IMR-90 (cell line): ENCODE results near the gene TAF3. TPM values are rescaled to one million over a fixed set of nuclear protein-coding genes. Genes with fewer than 3 reads are reported as not detected.

Experiments used
- ATAC-seq: fragments of 200-7000 bp; cut with Tn5 transposase; 2 replicates; pipeline ENCODE4 v1.9.1; 2020; ENCODE audit warnings: low read depth, mild to moderate bottlenecking, moderate library complexity
- BruUV-seq: library from RNA; stranded (reverse); fragments of 400-500 nt; replicated peaks from 2 replicates; lab custom pipeline; 2021; lab: Mats Ljungman, UMichigan
- CTCF ChIA-PET: fragments of 300-600 bp; formaldehyde crosslinking; extraction: SDS; loops from one replicate; lab custom pipeline; 2021; ENCODE audit warnings: antibody characterized with exemption; lab: Yijun Ruan, JAX
- POLR2A ChIA-PET: fragments of 300-600 bp; sonication (Branson Sonifier 250); formaldehyde crosslinking; loops from one replicate; lab custom pipeline; 2022; ENCODE audit warnings: antibody characterized with exemption; ENCODE audit not compliant: unreplicated experiment; lab: Charles Lee
- DNase-seq: peaks from one replicate; pipeline ENCODE4 v3.0.0; 2013
- H2AFZ ChIP-seq: replicated peaks from 2 replicates; pipeline ENCODE3; 2013; ENCODE audit warnings: low read length, mild to moderate bottlenecking; ENCODE audit not compliant: poor library complexity
- H2AK5ac ChIP-seq: 2 replicates; pipeline ENCODE4 v1.6.1; 2013; ENCODE audit warnings: low read depth, low read length, inconsistent platforms
- H2AK9ac ChIP-seq: replicated peaks from 2 replicates; pipeline ENCODE3; 2013; ENCODE audit warnings: mild to moderate bottlenecking, low read depth, low read length, moderate library complexity; ENCODE audit not compliant: poor library complexity
- H2BK120ac ChIP-seq: 2 replicates; pipeline ENCODE4 v1.6.1; 2013; ENCODE audit warnings: low read depth, low read length, inconsistent platforms
- H2BK15ac ChIP-seq: 3 replicates; pipeline ENCODE4 v1.6.1; 2013; ENCODE audit warnings: low read depth, low read length, inconsistent platforms
- H2BK20ac ChIP-seq: 2 replicates; pipeline ENCODE4 v1.6.1; 2013; ENCODE audit warnings: low read depth, mild to moderate bottlenecking, inconsistent platforms, low read length, moderate library complexity
- H2BK5ac ChIP-seq: 2 replicates; pipeline ENCODE4 v1.6.1; 2013; ENCODE audit warnings: mild to moderate bottlenecking, low read depth, low read length, inconsistent platforms; ENCODE audit not compliant: poor library complexity, severe bottlenecking
- H3K14ac ChIP-seq: replicated peaks from 2 replicates; pipeline ENCODE4 v1.6.1; 2013; ENCODE audit warnings: low read depth, low read length, inconsistent platforms
- H3K18ac ChIP-seq: 2 replicates; pipeline ENCODE4 v1.6.1; 2013; ENCODE audit warnings: low read depth, low read length, control low read depth
- H3K23ac ChIP-seq: 2 replicates; pipeline ENCODE4 v1.6.1; 2013; ENCODE audit warnings: low read depth, low read length, inconsistent platforms
- H3K27ac ChIP-seq: 2 replicates; pipeline ENCODE4 v1.5.1; 2013; ENCODE audit warnings: mild to moderate bottlenecking, control low read depth, low read length; ENCODE audit not compliant: insufficient read depth
- H3K27me3 ChIP-seq: 2 replicates; pipeline ENCODE4 v1.6.1; 2013; ENCODE audit warnings: low read length; ENCODE audit not compliant: control insufficient read depth, insufficient read depth
- H3K36me3 ChIP-seq: 2 replicates; pipeline ENCODE4 v1.6.1; 2013; ENCODE audit warnings: low read length, mixed read lengths; ENCODE audit not compliant: control insufficient read depth, insufficient read depth
- H3K4ac ChIP-seq: 2 replicates; pipeline ENCODE4 v1.6.1; 2013; ENCODE audit warnings: low read depth, low read length, inconsistent platforms
- H3K4me1 ChIP-seq: 2 replicates; pipeline ENCODE4 v1.6.1; 2013; ENCODE audit warnings: low read length, mixed read lengths; ENCODE audit not compliant: control insufficient read depth, insufficient read depth
- H3K4me2 ChIP-seq: 2 replicates; pipeline ENCODE4 v1.6.1; 2013; ENCODE audit warnings: low read depth, mild to moderate bottlenecking, control low read depth, low read length, moderate library complexity
- H3K4me3 ChIP-seq: 2 replicates; pipeline ENCODE4 v1.5.1; 2013; ENCODE audit warnings: low read depth, mild to moderate bottlenecking, control low read depth, low read length, moderate library complexity; ENCODE audit not compliant: insufficient read depth
- H3K56ac ChIP-seq: 2 replicates; pipeline ENCODE4 v1.6.1; 2013; ENCODE audit warnings: low read length, inconsistent platforms; ENCODE audit not compliant: insufficient read depth; ENCODE audit errors: extremely low read depth
- H3K79me1 ChIP-seq, 2 experiments: 2 replicates each; pipeline ENCODE4 v1.6.1; 2013; ENCODE audit warnings: low read length in 2 of 2, inconsistent platforms in 1 of 2, low read depth in 1 of 2
- H3K9ac ChIP-seq: 2 replicates; pipeline ENCODE4 v1.6.1; 2013; ENCODE audit warnings: low read depth, low read length, control low read depth
- H3K9me1 ChIP-seq: 2 replicates; pipeline ENCODE4 v1.6.1; 2013; ENCODE audit warnings: low read length, inconsistent platforms; ENCODE audit not compliant: insufficient read depth
- H3K9me3 ChIP-seq: 2 replicates; pipeline ENCODE4 v1.6.1; 2013; ENCODE audit warnings: low read length; ENCODE audit not compliant: control insufficient read depth, insufficient read depth
- H4K20me1 ChIP-seq: 2 replicates; pipeline ENCODE4 v1.6.1; 2013; ENCODE audit warnings: low read length, inconsistent platforms; ENCODE audit not compliant: insufficient read depth
- H4K5ac ChIP-seq: 2 replicates; pipeline ENCODE4 v1.6.1; 2013; ENCODE audit warnings: mild to moderate bottlenecking, low read depth, low read length, control low read depth
- H4K8ac ChIP-seq, 2 experiments: 2 replicates each; pipeline ENCODE4 v1.6.1; 2013; ENCODE audit warnings: low read depth in 2 of 2, low read length in 2 of 2, control low read depth in 1 of 2, inconsistent platforms in 1 of 2
- H4K91ac ChIP-seq: 2 replicates; pipeline ENCODE4 v1.6.1; 2013; ENCODE audit warnings: low read depth, low read length, inconsistent platforms; ENCODE audit not compliant: insufficient read depth
- BHLHE40 ChIP-seq: fragments of 150-350 bp; IDR thresholded peaks from 2 replicates; pipeline ENCODE4 v1.6.1; 2016; ENCODE audit warnings: mild to moderate bottlenecking, low read depth, low read length
- CEBPB ChIP-seq: IDR thresholded peaks from 2 replicates; pipeline ENCODE4 v1.6.1; 2012; ENCODE audit warnings: low read depth, low read length, improper control_type of control experiment
- CHD1 ChIP-seq: IDR thresholded peaks from 2 replicates; pipeline ENCODE4 v1.6.1; 2012; ENCODE audit warnings: low read depth, low read length, improper control_type of control experiment
- CTCF ChIP-seq: conservative IDR thresholded peaks from 2 replicates; pipeline ENCODE4 v1.5.1; 2012; ENCODE audit warnings: mild to moderate bottlenecking, low read depth, low read length, improper control_type of control experiment
- FOS ChIP-seq: fragments of 150-350 bp; IDR thresholded peaks from 2 replicates; pipeline ENCODE4 v1.6.1; 2016; ENCODE audit warnings: low read depth, low read length
- MAFK ChIP-seq: IDR thresholded peaks from 2 replicates; pipeline ENCODE4 v1.6.1; 2012; ENCODE audit warnings: low read depth, low read length, improper control_type of control experiment
- MAZ ChIP-seq: IDR thresholded peaks from 2 replicates; pipeline ENCODE4 v1.6.1; 2012; ENCODE audit warnings: low read depth, mild to moderate bottlenecking, low read length, improper control_type of control experiment, moderate library complexity, borderline replicate concordance
- MXI1 ChIP-seq: IDR thresholded peaks from 2 replicates; pipeline ENCODE4 v1.6.1; 2012; ENCODE audit warnings: low read depth, mild to moderate bottlenecking, low read length, moderate library complexity, borderline replicate concordance
- NFE2L2 ChIP-seq: fragments of 150-350 bp; IDR thresholded peaks from 2 replicates; pipeline ENCODE4 v1.6.1; 2016; ENCODE audit warnings: low read depth, mild to moderate bottlenecking, low read length
- POLR2A ChIP-seq: IDR thresholded peaks from 2 replicates; pipeline ENCODE4 v1.6.1; 2012; ENCODE audit warnings: mild to moderate bottlenecking, low read depth, low read length
- RAD21 ChIP-seq: IDR thresholded peaks from 2 replicates; pipeline ENCODE4 v1.6.1; 2012; ENCODE audit warnings: low read length, improper control_type of control experiment
- RCOR1 ChIP-seq: IDR thresholded peaks from 2 replicates; pipeline ENCODE4 v1.6.1; 2012; ENCODE audit warnings: mild to moderate bottlenecking, low read length, improper control_type of control experiment; ENCODE audit not compliant: insufficient replicate concordance
- RFX5 ChIP-seq: IDR thresholded peaks from 2 replicates; pipeline ENCODE4 v1.8.0; 2012; ENCODE audit warnings: low read depth, mild to moderate bottlenecking, low read length, moderate library complexity
- SMC3 ChIP-seq: fragments of 150-350 bp; IDR thresholded peaks from 2 replicates; pipeline ENCODE4 v1.6.1; 2016; ENCODE audit warnings: low read depth, mild to moderate bottlenecking, antibody characterized with exemption, low read length, moderate library complexity
- WGBS, 2 experiments: methylation state at CpG; one replicate each; pipeline versions ENCODE4 v1.1.5 to v1.1.7; 2013; ENCODE audit warnings: missing lambda C conversion rate in 2 of 2; ENCODE audit not compliant: insufficient read length in 1 of 2; ENCODE audit errors: extremely low coverage in 2 of 2; 5-methylcytosine and 5-hydroxymethylcytosine counted together
- dilution Hi-C: fragments of 300-500 bp; cut with HindIII; formaldehyde crosslinking; loops from one replicate; pipeline ENCODE4 v1.14.3; 2018; ENCODE audit warnings: low sequenced_read_pairs; ENCODE audit not compliant: unreplicated experiment
- in situ Hi-C: fragments of 300-500 bp; cut with MboI; formaldehyde crosslinking; loops from 3 replicates; pipeline ENCODE4 v1.14.3; 2019; ENCODE audit warnings: low sequenced_read_pairs, inconsistent platforms, mixed read lengths
- intact Hi-C: fragments of 100-400 bp; cut with micrococcal nuclease; formaldehyde crosslinking; loops from 2 replicates; pipeline ENCODE4 v1.10.0; 2022
- polyA plus RNA-seq, 3 experiments: library from polyadenylated mRNA; depleted of rRNA; stranded (reverse); fragments of >200 nt; gene quantifications; 2 replicates each; pipeline ENCODE4 v1.2.3, GENCODE V29; 2012; ENCODE audit warnings: low replicate concordance in 1 of 3
- total RNA-seq: library from RNA; depleted of rRNA; stranded (reverse); fragments of >200 nt; gene quantifications from 2 replicates; pipeline ENCODE4 v1.2.3, GENCODE V29; 2012
- TF ChIP-seq, protein P1 (sequence below): fragments of 150-350 bp; IDR thresholded peaks from 2 replicates; pipeline ENCODE4 v1.6.1; 2017; ENCODE audit warnings: mild to moderate bottlenecking, antibody characterized with exemption, low read length, low read depth
- TF ChIP-seq, protein P2 (sequence below): fragments of 150-350 bp; IDR thresholded peaks from 2 replicates; pipeline ENCODE4 v1.6.1; 2016; ENCODE audit warnings: low read depth, mild to moderate bottlenecking, low read length, moderate library complexity, borderline replicate concordance

The TAF3 gene
- total and polyA plus RNA-seq, 2 of the 4 experiments (the other 2 are of a cell fraction): 1.4 to 2.3 TPM

DNA sequence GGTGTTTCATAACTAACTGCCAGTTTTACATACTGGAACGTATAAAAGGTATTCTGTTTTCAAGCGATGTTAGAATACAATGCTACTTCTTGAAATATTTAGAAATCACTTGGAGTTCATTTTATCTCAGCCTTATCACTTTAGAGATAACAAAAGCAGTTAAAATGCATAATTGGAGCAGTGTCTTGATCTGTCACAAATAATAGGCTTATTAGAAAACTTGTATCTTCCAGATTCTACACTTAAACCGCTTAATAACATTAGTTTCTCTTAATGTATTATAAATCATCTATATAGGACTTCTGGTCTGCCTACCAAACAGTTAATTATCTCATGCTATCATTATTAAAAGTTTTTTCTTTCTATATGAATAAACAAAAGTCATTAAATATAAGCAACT, 104.4 kb downstream of the TAF3 start:
- no peaks in the 10 kb centered on the region for H4K20me1 ChIP-seq
- ChIA-PET CTCF (no interaction called here), POLR2A (no interaction called here)
- H3K56ac ChIP-seq: no peak overlapping the region
- no peaks in the 10 kb centered on the region for H3K9me3 ChIP-seq
- no peak overlapping the region for H3K27ac ChIP-seq
- TF ChIP-seq SMC3: no peak
- no peak for TF ChIP-seq MAZ
- TF ChIP-seq, protein P1, sequence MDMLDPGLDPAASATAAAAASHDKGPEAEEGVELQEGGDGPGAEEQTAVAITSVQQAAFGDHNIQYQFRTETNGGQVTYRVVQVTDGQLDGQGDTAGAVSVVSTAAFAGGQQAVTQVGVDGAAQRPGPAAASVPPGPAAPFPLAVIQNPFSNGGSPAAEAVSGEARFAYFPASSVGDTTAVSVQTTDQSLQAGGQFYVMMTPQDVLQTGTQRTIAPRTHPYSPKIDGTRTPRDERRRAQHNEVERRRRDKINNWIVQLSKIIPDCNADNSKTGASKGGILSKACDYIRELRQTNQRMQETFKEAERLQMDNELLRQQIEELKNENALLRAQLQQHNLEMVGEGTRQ: no peak
- no peak for TF ChIP-seq NFE2L2
- no peak for TF ChIP-seq FOS
- TF ChIP-seq RCOR1: no peak
- TF ChIP-seq CEBPB: no peak
- TF ChIP-seq POLR2A: no peak
- no peak for TF ChIP-seq CTCF
- no peak for TF ChIP-seq MXI1
- TF ChIP-seq RFX5: no peak
- TF ChIP-seq MAFK: no peak
- TF ChIP-seq RAD21: no peak
- TF ChIP-seq, protein P2, sequence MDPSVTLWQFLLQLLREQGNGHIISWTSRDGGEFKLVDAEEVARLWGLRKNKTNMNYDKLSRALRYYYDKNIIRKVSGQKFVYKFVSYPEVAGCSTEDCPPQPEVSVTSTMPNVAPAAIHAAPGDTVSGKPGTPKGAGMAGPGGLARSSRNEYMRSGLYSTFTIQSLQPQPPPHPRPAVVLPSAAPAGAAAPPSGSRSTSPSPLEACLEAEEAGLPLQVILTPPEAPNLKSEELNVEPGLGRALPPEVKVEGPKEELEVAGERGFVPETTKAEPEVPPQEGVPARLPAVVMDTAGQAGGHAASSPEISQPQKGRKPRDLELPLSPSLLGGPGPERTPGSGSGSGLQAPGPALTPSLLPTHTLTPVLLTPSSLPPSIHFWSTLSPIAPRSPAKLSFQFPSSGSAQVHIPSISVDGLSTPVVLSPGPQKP: no peak
- TF ChIP-seq BHLHE40: no peak
- TF ChIP-seq CHD1: no peak
- H3K14ac ChIP-seq: no peak overlapping the region
- BruUV-seq: no TSS peak
- no peak overlapping the region for H3K9ac ChIP-seq
- no peak overlapping the region for H2BK20ac ChIP-seq
- H2AK5ac ChIP-seq: no peak overlapping the region
- intact Hi-C loops: no loop called here
- H3K4ac ChIP-seq: no peak overlapping the region
- no CpG with 5 or more reads among the region's 3 CpGs for WGBS, 2 experiments
- dilution Hi-C loops: no loop called here
- no peak overlapping the region for H4K8ac ChIP-seq
- ATAC-seq (no peak), DNase-seq (no peak)
- in situ Hi-C loops: no loop called here
- H3K23ac ChIP-seq: no peak overlapping the region
- H3K18ac ChIP-seq: no peak overlapping the region
- H3K36me3 ChIP-seq: no peaks in the 10 kb centered on the region
- no peak overlapping the region for H4K5ac ChIP-seq
- H2AFZ ChIP-seq: no peak overlapping the region
- H2BK5ac ChIP-seq: no peak overlapping the region
- no peak overlapping the region for H3K4me3 ChIP-seq
- no peak overlapping the region for H2BK15ac ChIP-seq
- H2BK120ac ChIP-seq: no peak overlapping the region
- no peaks in the 10 kb centered on the region for H3K27me3 ChIP-seq
- H3K4me1 ChIP-seq: 0 out of 2 replicates have a peak, but pooled peaks cover 2% of the 10 kb centered on the region
- H2AK9ac ChIP-seq: no peak overlapping the region
- no peak overlapping the region for H4K91ac ChIP-seq
- H3K79me1 ChIP-seq: peaks cover 11 to 19% of the 10 kb centered on the region in 2 experiments
- no peak overlapping the region for H3K4me2 ChIP-seq
- no peaks in the 10 kb centered on the region for H3K9me1 ChIP-seq
